ENCODE measurements around the gene GNA15. TPM values are rescaled to one million over a fixed set of nuclear protein-coding genes. Genes with fewer than 3 reads are reported as not detected.
"Not testable (repeated sequence)": the region's sequence is repeated elsewhere in the genome, so short reads cannot be mapped to it uniquely, and the experiment has no call there.

The GNA15 gene
- total RNA-seq, 1 donor from 2014 or later: 0.13 TPM

DNA sequence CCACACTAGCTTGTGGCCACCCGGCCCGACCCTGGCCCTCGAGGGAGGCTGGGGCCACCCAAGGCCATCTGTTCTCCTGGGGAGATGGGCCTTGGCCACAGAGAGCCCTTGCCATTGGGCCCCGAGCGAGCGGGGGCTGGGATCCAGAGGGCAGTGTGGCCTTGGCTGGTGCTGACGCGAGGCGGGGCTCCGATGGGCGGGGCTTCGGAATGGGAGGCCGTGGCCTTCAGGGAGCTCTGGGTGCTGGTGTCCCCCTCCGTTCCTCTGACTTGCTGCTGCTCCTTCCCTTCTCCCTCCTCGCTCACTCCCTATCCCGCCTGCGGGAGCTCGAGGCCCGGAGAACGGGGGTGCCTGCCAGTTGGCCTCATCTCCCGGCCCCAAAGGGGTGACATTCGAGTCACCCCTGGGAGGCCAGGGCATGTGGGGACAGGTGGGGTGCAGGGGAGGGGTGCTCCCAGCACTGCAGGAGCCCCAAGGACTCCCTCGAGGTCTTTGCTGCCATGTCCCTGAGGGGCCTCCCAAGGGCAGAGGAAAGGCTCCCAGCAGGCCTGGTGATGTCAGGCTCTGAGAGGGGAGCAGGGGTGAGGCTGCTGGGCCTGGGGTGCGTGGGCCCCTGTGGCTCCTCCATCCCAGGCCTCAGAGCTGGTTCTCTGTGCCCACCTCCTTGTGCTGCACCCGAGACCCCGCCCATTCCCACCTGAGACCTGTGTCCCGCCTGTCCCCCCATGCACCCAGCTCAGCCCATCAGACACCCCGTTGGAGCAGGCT lies 54.1 kb downstream of the GNA15 start:
- no peak for DNase-seq (ENCODE audit: low read depth in 2 of 2)

- no peak for DNase-seq (ENCODE audit: low read depth in 2 of 2)
These were observed 54.6 kb downstream of the GNA15 start for GRCh38 chr19:3190470-3190770.

DNA sequence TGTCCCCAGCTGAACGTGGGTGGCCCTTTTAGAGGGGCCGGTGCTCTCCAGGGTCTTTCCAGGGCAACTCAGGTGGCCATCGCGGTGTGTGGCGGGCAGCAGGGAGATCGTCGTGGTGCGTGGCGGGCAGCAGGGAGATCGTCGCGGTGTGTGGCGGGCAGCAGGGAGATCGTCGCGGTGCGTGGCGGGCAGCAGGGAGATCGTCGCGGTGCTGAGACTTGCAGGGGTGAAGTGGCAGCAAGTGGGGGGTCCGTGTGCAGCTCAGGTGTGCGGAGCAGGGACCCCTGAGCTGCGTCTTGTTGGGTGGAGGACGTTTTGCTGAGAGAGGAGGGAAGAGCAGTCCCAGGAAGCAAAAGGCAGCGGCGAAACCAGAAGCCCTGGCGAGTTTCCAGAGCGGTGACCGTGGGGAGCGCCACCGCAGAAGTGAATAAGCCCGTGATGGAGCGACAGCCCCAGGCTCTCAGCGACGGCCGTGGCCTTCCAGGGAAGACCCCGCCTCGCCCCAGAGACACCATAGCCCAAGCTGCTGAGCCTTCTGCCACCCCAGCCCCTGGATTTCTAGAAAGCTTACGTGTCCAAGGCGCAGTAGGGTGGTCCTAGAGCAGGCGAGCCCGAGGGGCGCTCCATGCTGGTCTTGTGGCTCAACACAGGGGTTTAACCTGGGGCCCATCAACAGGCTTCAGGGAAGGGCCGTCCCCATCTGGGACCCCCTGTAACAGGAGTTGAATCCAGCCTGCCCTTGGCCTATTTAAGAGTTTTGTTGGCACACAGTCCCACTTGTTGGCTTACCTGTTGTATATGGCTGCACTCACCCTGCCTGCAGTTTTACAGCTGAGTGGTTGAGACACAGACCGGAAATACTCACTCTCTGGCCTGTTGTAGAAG lies 55.3 kb downstream of the GNA15 start:
- DNase-seq (ENCODE audit: low read depth in 2 of 2): no peak

DNA sequence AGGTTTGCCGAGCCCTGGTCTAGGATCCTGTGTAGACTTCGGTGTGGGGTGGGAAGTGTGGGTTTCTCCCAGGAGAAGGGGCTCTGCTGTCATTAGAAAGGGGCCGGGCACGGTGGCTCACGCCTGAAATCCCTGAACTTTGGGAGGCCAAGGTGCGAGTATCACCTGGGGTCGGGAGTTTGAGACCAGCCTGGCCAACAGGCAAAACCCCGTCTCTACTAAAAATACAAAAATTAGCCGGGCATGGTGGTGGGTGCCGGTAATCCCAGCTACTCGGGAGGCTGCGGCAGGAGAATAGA lies 55.9 kb downstream of the GNA15 start:
- not testable (repeated sequence) for DNase-seq (ENCODE audit: low read depth in 2 of 2)

DNA sequence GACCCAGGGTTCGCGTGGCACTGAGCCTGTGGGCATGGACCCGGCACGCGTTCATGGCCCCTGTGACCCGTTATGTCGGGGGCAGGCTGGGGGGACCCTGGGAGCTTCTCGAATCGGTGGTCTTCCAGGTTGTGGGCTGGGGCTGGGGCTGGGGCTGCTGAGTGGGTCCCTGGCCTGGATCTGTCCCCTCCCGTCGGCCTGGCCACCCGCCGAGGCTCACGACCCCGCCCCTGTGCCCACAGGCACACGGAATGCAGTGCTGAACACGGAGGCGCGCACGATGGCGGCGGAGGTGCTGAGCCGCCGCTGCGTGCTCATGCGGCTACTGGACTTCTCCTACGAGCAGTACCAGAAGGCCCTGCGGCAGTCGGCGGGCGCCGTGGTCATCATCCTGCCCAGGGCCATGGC lies 56.4 kb downstream of the GNA15 start:
- DNase-seq (ENCODE audit: low read depth in 2 of 2): no peak

DNA sequence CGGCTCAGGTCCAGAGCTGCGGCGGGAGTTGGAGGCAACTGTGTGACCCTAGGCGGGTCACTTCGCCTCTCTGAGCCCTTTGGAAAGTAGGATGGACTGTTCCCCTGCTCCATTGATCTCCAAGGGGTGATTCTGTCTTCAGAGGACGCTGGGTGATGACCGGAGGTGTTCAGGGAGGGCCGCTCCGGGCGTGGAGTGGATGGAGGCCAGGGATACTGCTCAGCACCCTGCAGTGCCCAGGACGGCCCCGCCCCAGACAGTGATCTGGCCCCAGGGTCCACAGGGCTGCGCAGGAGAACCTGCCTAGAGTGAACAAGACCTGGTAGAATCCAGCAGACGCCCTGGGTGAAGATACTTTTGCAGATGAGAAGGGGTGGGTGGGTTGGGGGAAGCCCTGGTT lies 56.9 kb downstream of the GNA15 start:
- no peak for DNase-seq (ENCODE audit: low read depth in 2 of 2)

DNA sequence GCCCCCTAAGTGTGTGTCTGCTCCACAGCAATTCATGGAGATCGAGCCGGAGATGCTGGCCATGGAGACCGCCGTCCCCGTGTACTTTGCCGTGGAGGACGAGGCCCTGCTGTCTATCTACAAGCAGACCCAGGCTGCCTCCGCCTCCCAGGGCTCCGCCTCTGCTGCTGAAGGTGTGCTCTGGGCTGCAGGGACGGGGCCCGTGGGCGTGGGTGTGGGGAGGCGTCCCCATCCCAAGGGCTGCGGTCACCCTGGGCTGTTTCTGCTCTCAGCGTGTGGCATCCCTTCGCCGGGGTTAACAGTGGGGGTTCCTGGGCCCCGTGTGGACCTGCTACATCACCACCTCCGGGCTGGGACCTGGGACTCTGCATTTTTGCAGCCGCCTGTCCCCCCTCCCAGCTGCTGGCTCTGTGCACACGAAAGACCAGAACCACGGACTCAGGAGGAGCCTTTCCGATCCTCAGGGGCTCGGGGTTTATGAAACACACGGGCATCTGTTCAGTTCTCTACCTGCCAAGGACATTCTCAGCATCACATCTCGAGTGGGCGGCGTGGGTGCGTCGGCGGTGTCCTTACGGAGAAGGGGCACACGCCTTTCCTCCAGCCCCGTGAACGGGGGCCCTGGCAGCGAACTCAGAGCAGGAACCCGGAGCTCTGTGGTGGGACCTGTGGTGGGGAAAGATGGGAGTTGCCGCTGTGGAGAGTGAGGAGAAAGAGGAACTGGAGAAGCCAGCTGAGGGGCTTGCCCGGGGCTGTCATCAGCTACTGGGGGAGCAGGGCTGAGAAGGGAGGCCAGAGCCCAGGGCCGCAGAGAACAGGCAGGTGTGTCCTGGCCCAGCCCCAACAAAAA lies 57.6 kb downstream of the GNA15 start:
- DNase-seq (ENCODE audit: low read depth in 2 of 2): no peak

DNA sequence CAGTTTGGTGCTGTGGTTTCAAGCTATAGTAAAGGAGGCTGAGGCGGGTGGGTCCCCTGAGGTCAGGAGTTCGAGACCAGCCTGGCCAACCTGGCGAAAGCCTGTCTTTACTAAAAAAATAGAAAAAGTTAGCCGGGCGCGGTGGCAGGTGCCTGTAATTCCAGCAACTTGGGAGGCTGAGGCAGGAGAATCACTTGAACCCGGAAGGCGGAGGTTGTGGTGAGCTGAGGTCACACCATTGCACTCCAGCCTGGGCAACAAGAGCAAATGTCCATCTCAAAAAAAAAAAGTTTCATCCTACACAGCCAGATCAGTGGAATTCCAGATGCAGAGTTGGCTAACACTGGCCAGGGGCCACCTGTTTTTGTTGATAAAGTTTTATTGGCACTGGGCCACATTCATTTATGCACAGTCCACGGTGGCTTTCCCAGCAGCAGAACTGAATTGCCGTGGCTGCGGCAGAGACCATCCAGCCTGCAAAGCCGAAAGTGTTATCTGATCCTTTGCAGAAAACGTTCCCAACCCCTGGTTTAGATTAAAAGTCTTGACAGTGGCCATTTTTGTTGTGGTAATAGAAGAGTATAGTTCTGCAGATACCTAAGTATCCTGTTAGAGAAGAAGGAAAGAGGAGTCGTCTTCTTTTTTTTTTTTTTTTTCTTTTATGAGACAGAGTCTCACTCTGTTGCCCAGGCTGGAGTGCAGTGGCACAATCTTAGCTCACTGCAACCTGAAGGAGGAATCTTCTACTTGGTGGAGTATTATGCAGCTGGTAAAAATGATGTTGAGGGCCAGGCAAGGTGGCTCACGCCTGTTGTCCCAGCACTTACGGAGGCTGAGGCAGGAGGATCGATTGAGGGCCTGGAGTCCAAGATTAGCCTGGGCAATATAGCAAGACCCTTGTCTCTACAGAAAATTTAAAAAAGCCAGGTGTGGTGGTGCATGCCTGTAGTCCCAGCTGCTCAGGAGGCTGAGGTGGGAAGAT lies 58.6 kb downstream of the GNA15 start:
- no peak for DNase-seq (ENCODE audit: low read depth in 2 of 2)

DNA sequence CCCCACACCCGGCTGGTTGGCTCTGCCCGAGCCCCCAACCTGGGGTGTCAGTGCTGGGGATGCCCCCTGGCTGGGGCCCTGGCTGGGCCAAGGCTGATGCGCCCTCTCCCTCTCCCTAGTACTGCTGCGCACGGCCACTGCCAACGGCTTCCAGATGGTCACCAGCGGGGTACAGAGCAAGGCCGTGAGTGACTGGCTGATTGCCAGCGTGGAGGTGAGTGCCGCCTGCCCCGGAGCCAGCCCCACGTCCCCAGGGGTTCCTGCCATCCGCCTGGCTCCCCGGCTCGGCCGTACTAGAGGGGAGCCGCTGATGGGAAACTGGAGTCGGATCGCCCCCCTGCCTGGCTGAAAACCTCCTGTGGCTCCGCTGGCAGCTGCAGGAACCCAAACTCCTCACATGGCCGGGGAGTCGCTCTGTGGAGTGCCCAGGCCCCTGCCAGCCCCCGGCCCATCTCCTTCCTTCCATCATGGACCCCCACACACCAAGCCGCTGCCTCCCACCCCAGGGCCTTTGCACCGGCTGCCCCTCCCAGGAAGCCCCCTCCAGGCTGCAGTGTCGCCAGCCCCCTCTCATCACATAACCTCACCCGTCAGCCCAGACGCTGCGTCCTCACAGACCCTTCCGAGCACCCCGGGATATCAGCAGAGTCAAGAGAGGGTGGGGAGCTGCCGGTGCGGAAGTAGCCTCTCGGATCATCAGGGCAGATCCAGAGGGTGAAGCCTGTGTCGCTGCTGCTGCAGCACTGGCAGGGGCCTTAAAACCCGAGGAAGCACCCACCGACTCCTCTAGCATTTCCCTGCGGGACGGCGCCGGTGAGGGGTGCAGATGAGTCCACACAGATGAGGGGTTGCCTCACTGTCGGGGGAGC lies 60.5 kb downstream of the GNA15 start:
- DNase-seq (ENCODE audit: low read depth in 2 of 2): no peak

DNA sequence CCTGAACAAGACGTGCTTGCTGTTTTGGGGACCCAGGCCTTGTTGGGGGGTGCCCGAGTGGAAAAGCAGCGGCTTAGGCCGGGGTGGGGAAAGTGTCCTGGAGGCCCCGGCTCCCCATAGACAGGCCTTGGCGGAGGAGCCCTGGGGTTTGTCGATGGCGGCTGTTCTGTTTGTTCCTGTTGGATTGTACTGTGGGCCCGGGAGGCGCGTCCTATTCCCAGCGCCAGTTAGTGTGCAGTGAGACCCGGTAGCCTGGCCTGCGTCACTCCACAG lies 61.0 kb downstream of the GNA15 start:
- no peak for DNase-seq (ENCODE audit: low read depth in 2 of 2)

DNA sequence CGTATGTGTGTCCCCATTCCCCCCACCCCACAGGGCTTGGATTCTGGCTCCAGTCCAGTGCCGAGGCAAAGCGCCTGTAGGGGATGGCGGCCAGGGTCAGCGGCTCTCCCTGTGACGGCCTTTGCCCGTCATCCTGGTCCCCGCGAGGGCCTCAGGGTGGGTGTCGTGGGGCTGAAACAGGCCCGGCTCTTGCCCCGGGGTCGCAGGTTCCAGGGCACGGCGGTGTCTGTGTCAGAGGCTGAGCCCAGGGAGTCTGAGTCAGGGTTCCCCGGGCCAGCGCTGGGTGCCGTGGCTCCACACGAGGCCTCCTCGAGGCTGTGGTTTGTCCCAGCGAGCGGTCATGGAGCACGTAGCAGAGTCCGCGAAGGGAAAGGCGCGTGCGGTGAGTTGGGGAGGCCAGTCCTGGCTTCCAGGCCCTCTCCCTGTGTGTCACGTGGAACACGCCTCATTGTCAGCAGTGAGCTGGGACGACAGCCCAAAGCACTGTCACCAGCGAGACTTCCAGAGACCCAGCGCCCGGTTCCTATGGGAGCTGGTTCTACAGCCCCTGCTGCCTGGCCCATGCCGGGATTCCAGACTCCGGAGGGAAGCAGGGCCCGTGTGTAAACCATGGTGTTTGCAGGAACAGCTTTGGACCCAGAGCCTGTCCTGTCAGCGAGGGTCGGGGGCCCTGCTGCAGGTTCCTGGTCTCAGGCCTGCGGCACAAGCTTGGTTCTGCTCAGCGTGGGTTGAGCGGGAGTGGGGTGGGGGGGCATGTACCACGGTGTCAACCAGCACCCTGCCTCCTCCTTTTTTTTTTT lies 63.3 kb downstream of the GNA15 start:
- DNase-seq (ENCODE audit: low read depth in 2 of 2): no peak

- no peak for DNase-seq (ENCODE audit: low read depth in 2 of 2)
These were observed 65.4 kb downstream of the GNA15 start for GRCh38 chr19:3201072-3201700.

GRCh38 chr19:3201911-3202310 lies 66.1 kb downstream of the GNA15 start:
- DNase-seq (ENCODE audit: low read depth in 2 of 2): no peak

- DNase-seq (ENCODE audit: low read depth in 2 of 2): no peak
These were observed 66.5 kb downstream of the GNA15 start for GRCh38 chr19:3202346-3202745.

GRCh38 chr19:3202895-3203294 lies 67.1 kb downstream of the GNA15 start:
- not testable (repeated sequence) for DNase-seq (ENCODE audit: low read depth in 2 of 2)

DNA sequence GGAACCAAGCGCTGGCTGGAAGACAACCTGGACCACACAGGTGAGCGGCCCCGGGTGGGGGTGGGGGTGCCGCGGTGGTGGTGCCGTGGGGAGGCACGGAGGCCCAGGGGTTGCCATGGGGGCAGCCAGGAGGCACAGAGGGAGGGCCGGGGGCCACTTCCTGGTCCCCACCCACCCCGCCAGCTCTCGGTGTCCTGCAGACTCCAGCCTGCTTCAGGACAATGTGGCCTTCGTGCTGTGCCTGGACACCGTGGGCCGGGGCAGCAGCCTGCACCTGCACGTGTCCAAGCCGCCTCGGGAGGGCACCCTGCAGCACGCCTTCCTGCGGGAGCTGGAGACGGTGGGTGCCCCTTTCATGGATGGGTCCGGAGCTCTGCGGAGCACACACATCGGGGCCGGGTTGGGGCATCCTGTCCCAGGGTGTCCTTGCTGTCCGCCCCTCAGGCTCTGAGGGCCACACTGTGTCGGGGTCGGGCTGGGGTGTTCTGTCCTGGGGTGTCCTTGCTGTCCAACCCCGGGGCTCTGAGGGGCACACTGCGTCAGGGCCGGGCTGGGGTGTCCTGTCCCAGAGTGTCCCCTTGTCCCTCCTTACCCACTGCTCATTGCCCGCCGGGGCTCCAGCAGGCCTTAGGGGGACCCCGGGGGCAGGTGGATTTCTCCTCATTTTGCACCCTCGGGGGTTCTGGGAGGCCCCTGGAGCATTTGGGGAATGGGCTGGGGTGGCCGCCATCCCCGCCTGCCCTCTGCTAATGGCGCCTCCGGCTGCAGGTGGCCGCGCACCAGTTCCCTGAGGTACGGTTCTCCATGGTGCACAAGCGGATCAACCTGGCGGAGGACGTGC lies 68.2 kb downstream of the GNA15 start:
- no peak for DNase-seq (ENCODE audit: low read depth in 2 of 2)

- no peak for DNase-seq (ENCODE audit: low read depth in 2 of 2)
These were observed 68.9 kb downstream of the GNA15 start for GRCh38 chr19:3204646-3205275.

Measured in dermis microvascular lymphatic vessel endothelial cell (primary cell).